Glomerular endothelial cell (primary cell): ENCODE data around the gene EHF. TPM values are rescaled to one million over a fixed set of nuclear protein-coding genes. Genes with fewer than 3 reads are reported as not detected.

Source experiments
- total RNA-seq: library from RNA; depleted of rRNA; stranded (reverse); fragments of >200 nt; gene quantifications from 2 replicates; pipeline ENCODE4 v1.2.3, GENCODE V29; 2015

Gene EHF
- total RNA-seq, 1 donor from 2014 or later: not detected

Other genes with a start within 250 kb of the EHF start
- gene CAT, start 182.2 kb upstream of the EHF start, total RNA-seq: 31.2 and 37.3 TPM in 2 replicates
- not detected in 2 replicates for gene ELF5, start 107.3 kb upstream of the EHF start, total RNA-seq